Esophagus squamous epithelium (tissue), 4 donors: ENCODE results near the gene MED15.
"Not testable (repeated sequence)": the region's sequence is repeated elsewhere in the genome, so short reads cannot be mapped to it uniquely, and the experiment has no call there.

Experiments used
- POLR2A ChIP-seq, 4 donors: fragments of 450-650 bp; IDR thresholded peaks; one replicate each; pipeline ENCODE4 v1.6.1; 2017; ENCODE audit warnings: antibody characterized with exemption in 4 of 4, mild to moderate bottlenecking in 4 of 4, moderate library complexity in 3 of 4
- TF ChIP-seq, protein P1 (sequence below), 6 experiments: fragments of 450-650 bp in 4 of 6; fragments of 200-600 bp in 2 of 6; sonication (generic) in 2 of 6; IDR thresholded peaks; one replicate each; pipeline ENCODE4 v1.5.1; 2016 to 2019; ENCODE audit warnings: antibody characterized with exemption in 6 of 6, mild to moderate bottlenecking in 4 of 6, moderate library complexity in 4 of 6

DNA sequence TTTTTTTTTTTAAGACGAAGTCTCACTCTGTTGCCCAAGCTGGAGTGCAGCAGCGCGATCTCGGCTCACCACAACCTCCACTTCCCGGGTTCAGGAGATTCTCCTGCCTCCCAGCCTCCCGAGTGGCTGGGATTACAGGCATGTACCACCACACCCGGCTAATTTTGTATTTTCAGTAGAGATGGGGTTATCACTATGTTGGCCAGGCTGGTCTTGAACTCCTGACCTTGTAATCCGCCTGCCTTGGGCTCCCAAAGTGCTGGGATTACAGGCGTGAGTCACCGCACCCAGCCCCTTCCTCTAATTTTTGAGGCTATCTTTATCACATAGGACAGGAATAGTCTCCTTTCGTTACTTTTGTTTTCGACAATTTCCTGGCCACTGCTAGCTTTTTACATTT, 31.8 kb upstream of the MED15 start:
- TF ChIP-seq, protein P1, sequence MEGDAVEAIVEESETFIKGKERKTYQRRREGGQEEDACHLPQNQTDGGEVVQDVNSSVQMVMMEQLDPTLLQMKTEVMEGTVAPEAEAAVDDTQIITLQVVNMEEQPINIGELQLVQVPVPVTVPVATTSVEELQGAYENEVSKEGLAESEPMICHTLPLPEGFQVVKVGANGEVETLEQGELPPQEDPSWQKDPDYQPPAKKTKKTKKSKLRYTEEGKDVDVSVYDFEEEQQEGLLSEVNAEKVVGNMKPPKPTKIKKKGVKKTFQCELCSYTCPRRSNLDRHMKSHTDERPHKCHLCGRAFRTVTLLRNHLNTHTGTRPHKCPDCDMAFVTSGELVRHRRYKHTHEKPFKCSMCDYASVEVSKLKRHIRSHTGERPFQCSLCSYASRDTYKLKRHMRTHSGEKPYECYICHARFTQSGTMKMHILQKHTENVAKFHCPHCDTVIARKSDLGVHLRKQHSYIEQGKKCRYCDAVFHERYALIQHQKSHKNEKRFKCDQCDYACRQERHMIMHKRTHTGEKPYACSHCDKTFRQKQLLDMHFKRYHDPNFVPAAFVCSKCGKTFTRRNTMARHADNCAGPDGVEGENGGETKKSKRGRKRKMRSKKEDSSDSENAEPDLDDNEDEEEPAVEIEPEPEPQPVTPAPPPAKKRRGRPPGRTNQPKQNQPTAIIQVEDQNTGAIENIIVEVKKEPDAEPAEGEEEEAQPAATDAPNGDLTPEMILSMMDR (IDR thresholded peaks at IDR 0.05), result not testable (repeated sequence)
- TF ChIP-seq POLR2A (IDR thresholded peaks at IDR 0.05), result not testable (repeated sequence)
